Muscle layer of duodenum (tissue), 2 donors: ENCODE data around the gene MCRIP2.

ENCODE experiments used
- H3K27ac ChIP-seq: one replicate; pipeline ENCODE4 v1.7.0; 2013; ENCODE audit warnings: mild to moderate bottlenecking, low read length
- H3K27me3 ChIP-seq: one replicate; pipeline ENCODE4 v1.7.0; 2013; ENCODE audit warnings: low read depth, mild to moderate bottlenecking, control low read depth, low read length
- H3K36me3 ChIP-seq, 2 donors: one replicate each; pipeline ENCODE4 v1.7.0; 2013; ENCODE audit warnings: low read length in 2 of 2, control low read depth in 1 of 2, mild to moderate bottlenecking in 1 of 2; ENCODE audit not compliant: insufficient read depth in 2 of 2, control insufficient read depth in 1 of 2
- H3K4me1 ChIP-seq, 2 donors: one replicate each; pipeline ENCODE4 v1.7.0; 2013; ENCODE audit warnings: low read length in 2 of 2, mild to moderate bottlenecking in 2 of 2, control low read depth in 1 of 2, moderate library complexity in 1 of 2; ENCODE audit not compliant: insufficient read depth in 2 of 2, control insufficient read depth in 1 of 2
- H3K4me3 ChIP-seq, 2 donors: one replicate each; pipeline ENCODE4 v1.7.0; 2013; ENCODE audit warnings: low read length in 2 of 2, low read depth in 1 of 2, mild to moderate bottlenecking in 1 of 2
- H3K9me3 ChIP-seq, 2 donors: one replicate each; pipeline ENCODE4 v1.7.0; 2013; ENCODE audit warnings: low read length in 2 of 2, control low read depth in 1 of 2, mild to moderate bottlenecking in 1 of 2; ENCODE audit not compliant: control insufficient read depth in 1 of 2
- donor health status: healthy.

MCRIP2 gene

GRCh38 chr16:645852-646678, 4.4 kb downstream of the MCRIP2 start:
- Histone ChIP-seq H3K36me3 (no peaks in the 10 kb centered on the region), H3K27ac (no peak overlapping the region), H3K9me3 (no peaks in the 10 kb centered on the region), H3K4me3 (no peak overlapping the region), H3K27me3 (no peaks in the 10 kb centered on the region), H3K4me1 (peaks cover 0 to 44% of the 10 kb centered on the region in 2 donors)

GRCh38 chr16:646679-647172, 5.1 kb downstream of the MCRIP2 start:
- Histone ChIP-seq H3K36me3 (peaks cover 0 to 2% of the 10 kb centered on the region in 2 donors), H3K27ac (no peak overlapping the region), H3K4me1 (peaks cover 0 to 41% of the 10 kb centered on the region in 2 donors), H3K27me3 (no peaks in the 10 kb centered on the region), H3K4me3 (no peak overlapping the region), H3K9me3 (no peaks in the 10 kb centered on the region)

GRCh38 chr16:647173-647902, 5.7 kb downstream of the MCRIP2 start:
- Histone ChIP-seq H3K9me3 (no peaks in the 10 kb centered on the region), H3K27me3 (no peaks in the 10 kb centered on the region), H3K4me3 (no peak overlapping the region), H3K27ac (no peak overlapping the region), H3K4me1 (peaks cover 0 to 41% of the 10 kb centered on the region in 2 donors), H3K36me3 (peaks cover 0 to 6% of the 10 kb centered on the region in 2 donors)

- Histone ChIP-seq H3K9me3 (no peaks in the 10 kb centered on the region), H3K36me3 (peaks cover 0 to 6% of the 10 kb centered on the region in 2 donors), H3K4me3 (peak overlapping the region; percentile 54 to 86), H3K27me3 (no peaks in the 10 kb centered on the region), H3K4me1 (peaks cover 0 to 33% of the 10 kb centered on the region in 2 donors), H3K27ac (peak overlapping the region; percentile 79)
Observed at GRCh38 chr16:648071-648780, 6.6 kb downstream of the MCRIP2 start.

GRCh38 chr16:648781-649589, 7.4 kb downstream of the MCRIP2 start, which contains the start of gene WDR90:
Gene WDR90, plus strand, starts transcription at chr16:649365. Its CDS starts 52 bp downstream, at chr16:649417.
- Histone ChIP-seq H3K27me3 (no peaks in the 10 kb centered on the region), H3K27ac (peak within 1 kb of the TSS; percentile 79), H3K36me3 (peaks cover 0 to 6% of the 10 kb centered on the region in 2 donors), H3K9me3 (no peaks in the 10 kb centered on the region), H3K4me1 (peaks cover 0 to 29% of the 10 kb centered on the region in 2 donors), H3K4me3 (peak within 1 kb of the TSS; percentile 54 to 86)

- Histone ChIP-seq H3K4me1 (peaks cover 0 to 29% of the 10 kb centered on the region in 2 donors), H3K27me3 (no peaks in the 10 kb centered on the region), H3K4me3 (peak overlapping the region; percentile 30 to 86), H3K27ac (no peak overlapping the region), H3K36me3 (peaks cover 0 to 6% of the 10 kb centered on the region in 2 donors), H3K9me3 (no peaks in the 10 kb centered on the region)
Observed at GRCh38 chr16:649631-650030, 8.0 kb downstream of the MCRIP2 start.

GRCh38 chr16:651844-652243, 10.2 kb downstream of the MCRIP2 start:
- Histone ChIP-seq H3K4me1 (peaks cover 0 to 29% of the 10 kb centered on the region in 2 donors), H3K9me3 (no peaks in the 10 kb centered on the region), H3K36me3 (peaks cover 0 to 11% of the 10 kb centered on the region in 2 donors), H3K27ac (no peak overlapping the region), H3K4me3 (no peak overlapping the region), H3K27me3 (no peaks in the 10 kb centered on the region)

GRCh38 chr16:652454-653305, 11.1 kb downstream of the MCRIP2 start:
- Histone ChIP-seq H3K36me3 (peaks cover 0 to 16% of the 10 kb centered on the region in 2 donors), H3K4me3 (no peak overlapping the region)

GRCh38 chr16:654034-654433, 12.4 kb downstream of the MCRIP2 start:
- Histone ChIP-seq H3K4me3 (no peak overlapping the region), H3K4me1 (peaks cover 0 to 14% of the 10 kb centered on the region in 2 donors), H3K27ac (no peak overlapping the region), H3K36me3 (peaks cover 0 to 25% of the 10 kb centered on the region in 2 donors), H3K27me3 (no peaks in the 10 kb centered on the region), H3K9me3 (no peaks in the 10 kb centered on the region)

More at GRCh38 chr16:652454-653305, 11.1 kb downstream of the MCRIP2 start:
- H3K27ac ChIP-seq: no peak overlapping the region
- no peaks in the 10 kb centered on the region for H3K27me3 ChIP-seq
- H3K9me3 ChIP-seq: no peaks in the 10 kb centered on the region
- peaks cover 0 to 25% of the 10 kb centered on the region in 2 donors for H3K4me1 ChIP-seq

GRCh38 chr16:657487-657886, 15.9 kb downstream of the MCRIP2 start:
- H3K9me3 ChIP-seq: no peaks in the 10 kb centered on the region
- H3K4me3 ChIP-seq: no peak overlapping the region
- peaks cover 0 to 14% of the 10 kb centered on the region in 2 donors for H3K4me1 ChIP-seq
- peaks cover 0 to 20% of the 10 kb centered on the region in 2 donors for H3K36me3 ChIP-seq
- no peaks in the 10 kb centered on the region for H3K27me3 ChIP-seq
- no peak overlapping the region for H3K27ac ChIP-seq
